Central memory CD8-positive, alpha-beta T cell (primary cell): ENCODE measurements around the gene ANKRD9.

ENCODE experiments used
- ATAC-seq: fragments of 150-1000 bp; cut with Tn5 transposase; replicated peaks from 2 replicates; pipeline ENCODE4 v1.10.0; 2022; ENCODE audit warnings: mild to moderate bottlenecking, moderate FRiP score, moderate number of reproducible peaks; ENCODE audit not compliant: poor library complexity, severe bottlenecking; ENCODE audit errors: extremely low read depth
- DNase-seq, 2 donors: peaks; one replicate each; pipeline ENCODE4 v3.0.0; 2021; ENCODE audit warnings: low spot score in 2 of 2
- H3K27ac Mint-ChIP-seq: one replicate; pipeline ENCODE4 v1.8.0; 2022; ENCODE audit warnings: low read depth, mild to moderate bottlenecking, moderate library complexity, mixed read lengths
- H3K27me3 Mint-ChIP-seq: one replicate; pipeline ENCODE4 v1.8.0; 2022; ENCODE audit warnings: mixed read lengths
- H3K36me3 Mint-ChIP-seq: one replicate; pipeline ENCODE4 v1.8.0; 2022; ENCODE audit warnings: mild to moderate bottlenecking, moderate library complexity, mixed read lengths; ENCODE audit not compliant: insufficient read depth
- H3K4me1 Mint-ChIP-seq: one replicate; pipeline ENCODE4 v1.8.0; 2022; ENCODE audit warnings: mixed read lengths
- H3K4me3 Mint-ChIP-seq: one replicate; pipeline ENCODE4 v1.8.0; 2022; ENCODE audit warnings: mild to moderate bottlenecking, moderate library complexity, mixed read lengths
- H3K9me3 Mint-ChIP-seq: one replicate; pipeline ENCODE4 v1.8.0; 2022; ENCODE audit warnings: mixed read lengths

ANKRD9 gene

GRCh38 chr14:102485693-102486512 is 23.7 kb downstream of the ANKRD9 start:
- ATAC-seq (no peak), DNase-seq (no peak)
- Mint-ChIP-seq H3K27ac (no peak overlapping the region), H3K4me3 (no peak overlapping the region), H3K9me3 (peaks cover 6% of the 10 kb centered on the region), H3K36me3 (peaks cover 5% of the 10 kb centered on the region), H3K4me1 (no peaks in the 10 kb centered on the region), H3K27me3 (no peaks in the 10 kb centered on the region)

GRCh38 chr14:102484316-102484715 is 25.3 kb downstream of the ANKRD9 start:
- no peak for ATAC-seq

GRCh38 chr14:102481791-102482238 is 27.8 kb downstream of the ANKRD9 start:
- no peak for ATAC-seq
- Mint-ChIP-seq H3K36me3 (peaks cover 3% of the 10 kb centered on the region), H3K4me1 (peaks cover 7% of the 10 kb centered on the region), H3K27ac (no peak overlapping the region), H3K4me3 (no peak overlapping the region), H3K27me3 (no peaks in the 10 kb centered on the region), H3K9me3 (peaks cover 6% of the 10 kb centered on the region)
- DNase-seq = no peak

More at GRCh38 chr14:102484316-102484715, 25.3 kb downstream of the ANKRD9 start:
- no peak overlapping the region for H3K27ac Mint-ChIP-seq
- H3K9me3 Mint-ChIP-seq = peaks cover 6% of the 10 kb centered on the region
- no peaks in the 10 kb centered on the region for H3K27me3 Mint-ChIP-seq
- DNase-seq = no peak
- peaks cover 5% of the 10 kb centered on the region for H3K4me1 Mint-ChIP-seq
- H3K4me3 Mint-ChIP-seq = no peak overlapping the region
- peaks cover 3% of the 10 kb centered on the region for H3K36me3 Mint-ChIP-seq

GRCh38 chr14:102481371-102481770 is 28.2 kb downstream of the ANKRD9 start:
- H3K4me1 Mint-ChIP-seq = peaks cover 7% of the 10 kb centered on the region
- peaks cover 6% of the 10 kb centered on the region for H3K9me3 Mint-ChIP-seq
- no peak overlapping the region for H3K27ac Mint-ChIP-seq
- ATAC-seq = no peak
- H3K4me3 Mint-ChIP-seq = no peak overlapping the region
- H3K27me3 Mint-ChIP-seq = no peaks in the 10 kb centered on the region
- peaks cover 3% of the 10 kb centered on the region for H3K36me3 Mint-ChIP-seq
- DNase-seq = no peak

DNA sequence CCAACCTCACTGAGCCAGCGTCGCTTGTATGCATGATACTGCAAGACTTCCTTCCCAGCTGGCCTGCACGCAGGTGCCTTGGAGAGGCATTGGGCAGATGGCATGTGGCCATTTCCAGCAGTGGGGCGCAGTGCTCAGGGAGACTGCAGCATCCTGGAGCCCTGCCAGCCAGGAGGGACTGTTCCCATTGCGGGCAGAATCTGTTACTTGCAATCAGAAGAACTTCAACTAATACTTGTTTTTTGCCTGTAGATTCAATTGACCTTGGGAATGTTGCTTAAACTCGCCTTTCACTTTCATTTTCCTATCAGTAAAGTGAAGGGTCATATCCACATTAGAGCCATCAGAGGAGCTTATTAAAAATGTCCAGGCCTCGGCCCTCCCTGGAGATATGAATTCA is 29.8 kb downstream of the ANKRD9 start:
- H3K27ac Mint-ChIP-seq = no peak overlapping the region
- no peak overlapping the region for H3K4me3 Mint-ChIP-seq
- H3K27me3 Mint-ChIP-seq = no peaks in the 10 kb centered on the region
- ATAC-seq (no peak), DNase-seq (no peak)
- peaks cover 7% of the 10 kb centered on the region for H3K4me1 Mint-ChIP-seq
- peaks cover 3% of the 10 kb centered on the region for H3K36me3 Mint-ChIP-seq
- peaks cover 6% of the 10 kb centered on the region for H3K9me3 Mint-ChIP-seq

GRCh38 chr14:102479107-102479506 is 30.5 kb downstream of the ANKRD9 start:
- DNase-seq (no peak), ATAC-seq (no peak)
- H3K9me3 Mint-ChIP-seq = peaks cover 6% of the 10 kb centered on the region
- no peak overlapping the region for H3K4me3 Mint-ChIP-seq
- H3K27ac Mint-ChIP-seq = no peak overlapping the region
- peaks cover 3% of the 10 kb centered on the region for H3K36me3 Mint-ChIP-seq
- H3K4me1 Mint-ChIP-seq = peaks cover 7% of the 10 kb centered on the region
- H3K27me3 Mint-ChIP-seq = no peaks in the 10 kb centered on the region

GRCh38 chr14:102474934-102475333 is 34.6 kb downstream of the ANKRD9 start:
- no peak for DNase-seq
- H3K36me3 Mint-ChIP-seq = no peaks in the 10 kb centered on the region
- H3K9me3 Mint-ChIP-seq = no peaks in the 10 kb centered on the region
- ATAC-seq = no peak
- H3K27me3 Mint-ChIP-seq = no peaks in the 10 kb centered on the region
- no peak overlapping the region for H3K4me3 Mint-ChIP-seq
- H3K4me1 Mint-ChIP-seq = peaks cover 7% of the 10 kb centered on the region
- peak overlapping the region; percentile 57 for H3K27ac Mint-ChIP-seq

DNA sequence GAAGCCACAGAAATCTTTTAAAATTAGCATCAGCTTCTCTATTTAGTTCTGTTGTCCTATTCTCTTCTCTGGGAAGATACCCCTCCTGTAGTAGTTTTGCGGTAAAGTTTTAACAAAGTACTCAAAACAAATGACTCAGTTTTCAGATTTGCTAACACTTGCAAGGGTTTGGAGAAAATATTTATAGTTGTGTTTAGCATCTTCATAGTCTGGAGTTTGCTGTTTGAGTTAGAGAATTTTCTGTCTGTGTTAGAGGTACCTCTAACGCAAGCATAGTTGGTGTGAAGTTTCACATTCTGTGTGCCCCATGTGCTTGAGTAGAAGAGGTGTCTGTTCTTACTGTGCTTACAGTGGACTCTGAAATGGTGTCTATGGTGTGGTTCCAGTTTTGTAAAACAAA is 36.0 kb downstream of the ANKRD9 start:
- Mint-ChIP-seq H3K27me3 (no peaks in the 10 kb centered on the region), H3K36me3 (peaks cover 2% of the 10 kb centered on the region), H3K9me3 (no peaks in the 10 kb centered on the region), H3K27ac (no peak overlapping the region), H3K4me1 (no peaks in the 10 kb centered on the region), H3K4me3 (no peak overlapping the region)
- DNase-seq (no peak), ATAC-seq (no peak)

- H3K4me1 Mint-ChIP-seq = no peaks in the 10 kb centered on the region
- peaks cover 2% of the 10 kb centered on the region for H3K36me3 Mint-ChIP-seq
- DNase-seq = no peak
- ATAC-seq = no peak
- no peak overlapping the region for H3K4me3 Mint-ChIP-seq
- H3K27me3 Mint-ChIP-seq = no peaks in the 10 kb centered on the region
- H3K9me3 Mint-ChIP-seq = no peaks in the 10 kb centered on the region
- H3K27ac Mint-ChIP-seq = no peak overlapping the region
Measured at GRCh38 chr14:102472791-102473150, 36.8 kb downstream of the ANKRD9 start.

- Mint-ChIP-seq H3K27me3 (no peaks in the 10 kb centered on the region), H3K4me1 (no peaks in the 10 kb centered on the region), H3K36me3 (peaks cover 3% of the 10 kb centered on the region), H3K9me3 (no peaks in the 10 kb centered on the region), H3K4me3 (no peak overlapping the region), H3K27ac (no peak overlapping the region)
- DNase-seq = no peak
- ATAC-seq = no peak
Measured at GRCh38 chr14:102471921-102472790, 37.4 kb downstream of the ANKRD9 start.

DNA sequence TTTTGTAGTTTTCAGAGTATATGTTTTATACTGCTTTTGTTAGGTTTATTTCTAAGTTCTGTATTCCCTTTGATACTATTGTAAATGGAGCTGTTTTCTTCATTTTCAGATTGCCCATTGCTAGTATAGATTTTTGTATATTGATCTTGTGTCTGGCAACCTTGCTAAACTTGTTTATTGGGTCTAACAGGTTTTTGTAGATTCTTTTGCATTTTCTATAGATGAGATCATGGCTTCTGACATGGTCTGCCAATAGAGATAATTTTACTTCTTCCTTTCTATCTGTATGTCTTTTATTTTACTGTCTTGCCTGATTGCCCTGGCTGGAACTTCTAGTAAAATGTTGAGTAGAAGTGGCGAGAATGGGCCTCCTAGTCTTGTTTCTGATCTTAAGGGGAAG is 40.3 kb downstream of the ANKRD9 start:
- Mint-ChIP-seq H3K36me3 (peaks cover 6% of the 10 kb centered on the region), H3K27ac (no peak overlapping the region)

GRCh38 chr14:102464846-102465341 is 44.7 kb downstream of the ANKRD9 start:
- peaks cover 6% of the 10 kb centered on the region for H3K4me1 Mint-ChIP-seq
- no peaks in the 10 kb centered on the region for H3K27me3 Mint-ChIP-seq
- H3K9me3 Mint-ChIP-seq = no peaks in the 10 kb centered on the region
- peaks cover 6% of the 10 kb centered on the region for H3K36me3 Mint-ChIP-seq
- no peak for ATAC-seq
- no peak overlapping the region for H3K27ac Mint-ChIP-seq
- no peak overlapping the region for H3K4me3 Mint-ChIP-seq
- DNase-seq = no peak

More for the DNA sequence above, 40.3 kb downstream of the ANKRD9 start:
- no peak for DNase-seq
- no peak for ATAC-seq
- Mint-ChIP-seq H3K9me3 (no peaks in the 10 kb centered on the region), H3K27me3 (no peaks in the 10 kb centered on the region), H3K4me1 (no peaks in the 10 kb centered on the region), H3K4me3 (no peak overlapping the region)
